H1 (cell line): ENCODE results near the gene LPCAT1. TPM values are rescaled to one million over a fixed set of nuclear protein-coding genes. Genes with fewer than 3 reads are reported as not detected.
"Not testable (repeated sequence)": the region's sequence is repeated elsewhere in the genome, so short reads cannot be mapped to it uniquely, and the experiment has no call there.

Experiments used
- CTCF ChIA-PET: fragments of 300-600 bp; sonication (Branson Sonifier 250); formaldehyde crosslinking; loops from one replicate; lab custom pipeline; 2021; ENCODE audit not compliant: partially characterized antibody; lab: Charles Lee
- POLR2A ChIA-PET: fragments of 300-600 bp; sonication (Branson Sonifier 250); formaldehyde crosslinking; loops from one replicate; lab custom pipeline; 2021; ENCODE audit warnings: inconsistent platforms; ENCODE audit not compliant: partially characterized antibody; lab: Charles Lee
- DNase-seq, 2 experiments: peaks; one replicate each; pipeline versions ENCODE4 v3.0.0 to v3.0.0-alpha.2; 2010 to 2022; ENCODE audit warnings: low spot score in 2 of 2, low read depth in 1 of 2, mixed read lengths in 1 of 2
- FAIRE-seq: peaks from 2 replicates; lab custom pipeline; 2011; peaks lifted over from hg19 to GRCh38; lab: Jason Lieb, UNC
- H2AFZ ChIP-seq: 2 replicates; pipeline ENCODE4 v1.8.1; 2012; ENCODE audit warnings: low read length, inconsistent platforms
- H2AK5ac ChIP-seq: 2 replicates; pipeline ENCODE4 v1.6.1; 2013; ENCODE audit warnings: low read depth, low read length
- H2BK120ac ChIP-seq: replicated peaks from 2 replicates; pipeline ENCODE3; 2013; ENCODE audit warnings: low read depth, low read length, inconsistent platforms
- H2BK12ac ChIP-seq: 2 replicates; pipeline ENCODE4 v1.6.1; 2013; ENCODE audit warnings: low read depth, low read length
- H2BK15ac ChIP-seq: 2 replicates; pipeline ENCODE4 v1.6.1; 2013; ENCODE audit warnings: low read length
- H2BK20ac ChIP-seq: 2 replicates; pipeline ENCODE4 v1.6.1; 2013; ENCODE audit warnings: low read length
- H2BK5ac ChIP-seq: 2 replicates; pipeline ENCODE4 v1.6.1; 2013; ENCODE audit warnings: low read depth, low read length
- H3K14ac ChIP-seq: 2 replicates; pipeline ENCODE4 v1.6.1; 2013; ENCODE audit warnings: inconsistent platforms; ENCODE audit not compliant: insufficient read length
- H3K18ac ChIP-seq: 2 replicates; pipeline ENCODE4 v1.6.1; 2013; ENCODE audit warnings: low read length; ENCODE audit errors: extremely low read depth
- H3K23ac ChIP-seq: 2 replicates; pipeline ENCODE4 v1.6.1; 2013; ENCODE audit warnings: inconsistent platforms; ENCODE audit not compliant: insufficient read length
- H3K23me2 ChIP-seq: 2 replicates; pipeline ENCODE4 v1.6.1; 2013; ENCODE audit warnings: low read depth, low read length
- H3K27ac ChIP-seq: 2 replicates; pipeline ENCODE4 v1.6.1; 2011; ENCODE audit warnings: low read depth, low read length, inconsistent platforms
- H3K27me3 ChIP-seq, 4 experiments: replicated peaks in 1 of 4; 1 replicate in 1 of 4; 2 replicates in 3 of 4; pipeline versions ENCODE4 v1.6.1 to v1.8.1; 2011 to 2013; ENCODE audit warnings: low read length in 3 of 4, mild to moderate bottlenecking in 3 of 4, inconsistent platforms in 2 of 4, mixed read lengths in 2 of 4, moderate library complexity in 1 of 4; ENCODE audit not compliant: control insufficient read depth in 3 of 4, insufficient read depth in 3 of 4; ENCODE audit errors: extremely low read depth in 1 of 4
- H3K36me3 ChIP-seq, 4 experiments: 2 replicates each; pipeline versions ENCODE4 v1.6.1 to v1.8.1; 2011 to 2013; ENCODE audit warnings: mild to moderate bottlenecking in 4 of 4, low read length in 3 of 4, moderate library complexity in 2 of 4, control low read depth in 1 of 4, inconsistent platforms in 1 of 4; ENCODE audit not compliant: insufficient read depth in 4 of 4, control insufficient read depth in 2 of 4
- H3K4ac ChIP-seq: replicated peaks from 2 replicates; pipeline ENCODE3; 2013; ENCODE audit warnings: low read length, low read depth, mixed read lengths, inconsistent platforms; ENCODE audit not compliant: insufficient read length
- H3K4me1 ChIP-seq, 4 experiments: replicated peaks in 1 of 4; 1 replicate in 1 of 4; 2 replicates in 3 of 4; pipeline versions ENCODE4 v1.6.1 to v1.8.1; 2011 to 2013; ENCODE audit warnings: low read length in 3 of 4, inconsistent platforms in 2 of 4, mixed read lengths in 1 of 4; ENCODE audit not compliant: insufficient read depth in 4 of 4, control insufficient read depth in 3 of 4
- H3K4me2 ChIP-seq, 2 experiments: 2 replicates each; pipeline versions ENCODE4 v1.6.1 to v1.8.1; 2011 to 2013; ENCODE audit warnings: low read depth in 2 of 2, low read length in 2 of 2, control low read depth in 1 of 2, inconsistent platforms in 1 of 2, mild to moderate bottlenecking in 1 of 2; ENCODE audit not compliant: insufficient read depth in 1 of 2
- H3K4me3 ChIP-seq, 4 experiments: fragments of 200-600, 300-600 bp in 1 of 4; sonication (generic), shearing (Covaris generic), sonication (Bioruptor Twin) in 1 of 4; 2 replicates each; pipeline versions ENCODE4 v1.5.1 to v1.8.1; 2011 to 2016; ENCODE audit warnings: low read length in 4 of 4, low read depth in 3 of 4, control low read depth in 2 of 4, inconsistent platforms in 2 of 4, mild to moderate bottlenecking in 2 of 4, mixed read lengths in 1 of 4, moderate library complexity in 1 of 4; ENCODE audit not compliant: insufficient read depth in 2 of 4; ENCODE audit errors: extremely low read depth in 1 of 4
- H3K56ac ChIP-seq: replicated peaks from 2 replicates; pipeline ENCODE3; 2013; ENCODE audit warnings: low read depth, mild to moderate bottlenecking, mixed read lengths, low read length, inconsistent platforms; ENCODE audit not compliant: insufficient read length
- H3K79me1 ChIP-seq: 2 replicates; pipeline ENCODE4 v1.6.1; 2013; ENCODE audit warnings: low read depth, low read length, control low read depth
- H3K79me2 ChIP-seq, 2 experiments: 2 replicates each; pipeline versions ENCODE4 v1.6.1 to v1.8.1; 2012 to 2013; ENCODE audit warnings: low read length in 2 of 2, mild to moderate bottlenecking in 2 of 2, inconsistent platforms in 1 of 2; ENCODE audit not compliant: insufficient read depth in 2 of 2, control insufficient read depth in 1 of 2
- H3K9ac ChIP-seq, 4 experiments: replicated peaks in 1 of 4; 1 replicate in 1 of 4; 2 replicates in 3 of 4; pipeline versions ENCODE4 v1.6.1 to v1.8.1; 2011 to 2013; ENCODE audit warnings: low read depth in 3 of 4, low read length in 3 of 4, control low read depth in 2 of 4, mild to moderate bottlenecking in 2 of 4, moderate library complexity in 2 of 4, inconsistent platforms in 1 of 4; ENCODE audit errors: extremely low read depth in 1 of 4
- H3K9me3 ChIP-seq, 2 experiments: 2 replicates each; pipeline versions ENCODE4 v1.6.1 to v1.8.1; 2012 to 2013; ENCODE audit warnings: mild to moderate bottlenecking in 2 of 2, moderate library complexity in 2 of 2, control low read depth in 1 of 2, inconsistent platforms in 1 of 2, low read depth in 1 of 2, low read length in 1 of 2, mixed read lengths in 1 of 2; ENCODE audit not compliant: insufficient read depth in 2 of 2
- H4K20me1 ChIP-seq, 2 experiments: replicated peaks in 1 of 2; 2 replicates each; pipeline versions ENCODE3 to v1.8.1; 2011 to 2013; ENCODE audit warnings: inconsistent platforms in 2 of 2, low read length in 2 of 2, mild to moderate bottlenecking in 1 of 2; ENCODE audit not compliant: insufficient read depth in 2 of 2, control insufficient read depth in 1 of 2
- H4K5ac ChIP-seq: 2 replicates; pipeline ENCODE4 v1.6.1; 2013; ENCODE audit warnings: low read length, low read depth, mixed read lengths, inconsistent platforms; ENCODE audit not compliant: insufficient read length
- H4K8ac ChIP-seq: 2 replicates; pipeline ENCODE4 v1.8.0; 2013; ENCODE audit warnings: mild to moderate bottlenecking, moderate library complexity, low read length, inconsistent platforms; ENCODE audit not compliant: insufficient read depth; ENCODE audit errors: extremely low read depth
- H4K91ac ChIP-seq: replicated peaks from 2 replicates; pipeline ENCODE3; 2013; ENCODE audit warnings: low read length, mixed read lengths, inconsistent platforms; ENCODE audit not compliant: insufficient read length
- WGBS, 2 experiments: shearing (Covaris generic) in 1 of 2; methylation state at CpG; one replicate each; pipeline versions ENCODE4 v1.1.6 to v1.1.7; 2013 to 2015; ENCODE audit warnings: low lambda C conversion rate in 2 of 2, mixed read lengths in 2 of 2, inconsistent platforms in 1 of 2, low coverage in 1 of 2, missing lambda C conversion rate in 1 of 2; ENCODE audit not compliant: insufficient replicate concordance in 2 of 2, insufficient coverage in 1 of 2, insufficient read length in 1 of 2; ENCODE audit errors: extremely low coverage in 1 of 2, missing lambda C conversion rate in 1 of 2; 5-methylcytosine and 5-hydroxymethylcytosine counted together
- polyA plus RNA-seq, 7 experiments: library from polyadenylated mRNA; depleted of rRNA in 3 of 7; stranded (reverse) in 5 of 7; unstranded in 2 of 7; fragments of >200 nt in 5 of 7; fragments of 200-250 nt in 2 of 7; gene quantifications; 1 replicate in 5 of 7; 2 replicates in 1 of 7; 4 replicates in 1 of 7; pipeline versions ENCODE4 v1.2.1 to v1.2.3, GENCODE V29; 2011 to 2013; ENCODE audit warnings: missing spikeins in 2 of 7, mixed read lengths in 2 of 7
- total RNA-seq: library from RNA; stranded (reverse); fragmentation: NEBNext Ultra II Directional; extraction: Animal tissue kit (Norgen Biotek cat#: 25700); gene quantifications from 2 replicates; pipeline ENCODE4 v1.2.1, GENCODE V29; 2021

The LPCAT1 gene
- total and polyA plus RNA-seq, 2 of the 8 experiments (the other 6 are each of a cell fraction or from before 2014, with no cell fraction given) = 107 to 260 TPM

DNA sequence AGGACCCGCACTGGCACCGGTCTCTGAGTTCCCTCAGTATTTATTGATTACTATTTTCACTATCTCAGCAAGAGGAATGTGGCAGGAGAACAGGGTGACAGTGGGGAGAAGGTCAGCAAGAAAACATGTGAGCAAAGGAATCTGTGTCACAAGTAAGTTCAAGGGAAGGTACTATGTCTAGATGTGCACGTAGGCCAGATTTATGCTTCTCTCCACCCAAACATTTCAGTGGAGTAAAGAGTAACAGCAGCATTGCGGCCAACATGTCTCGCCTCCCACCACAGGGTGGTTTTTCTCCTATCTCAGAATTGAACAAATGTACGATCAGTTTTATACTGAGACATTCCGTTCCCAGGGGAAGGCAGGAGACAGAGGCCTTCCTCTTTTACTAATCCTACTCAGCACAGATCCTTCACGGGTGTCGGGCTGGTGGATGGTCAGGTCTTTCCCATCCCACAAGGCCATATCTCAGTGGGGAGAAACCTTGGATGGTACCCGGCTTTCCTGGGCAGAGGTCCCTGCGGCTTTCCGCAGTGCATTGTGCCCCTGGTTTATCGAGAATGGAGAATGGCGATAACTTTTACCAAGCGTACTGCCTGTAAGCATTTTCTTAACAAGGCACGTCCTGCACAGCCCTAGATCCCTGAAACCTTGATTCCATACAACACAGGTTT is 43.9 kb upstream of the LPCAT1 start:
- H3K27ac ChIP-seq, H3K23me2 ChIP-seq, H3K4me1 ChIP-seq, H2BK12ac ChIP-seq, H3K14ac ChIP-seq, H3K79me1 ChIP-seq, H2BK120ac ChIP-seq, POLR2A ChIA-PET, H2BK5ac ChIP-seq, H4K91ac ChIP-seq, CTCF ChIA-PET, H2AFZ ChIP-seq, H3K79me2 ChIP-seq, H2AK5ac ChIP-seq, H3K23ac ChIP-seq, H4K8ac ChIP-seq, H2BK15ac ChIP-seq, H4K20me1 ChIP-seq, H3K4me3 ChIP-seq, H3K4me2 ChIP-seq, H4K5ac ChIP-seq, H3K27me3 ChIP-seq, H3K4ac ChIP-seq, H3K9ac ChIP-seq, H2BK20ac ChIP-seq, FAIRE-seq, H3K18ac ChIP-seq, DNase-seq, H3K56ac ChIP-seq: not testable (repeated sequence)
- peaks cover 8 to 11% of the 10 kb centered on the region in 2 experiments; a peak in 2 of 4 replicates for H3K9me3 ChIP-seq
- 91% methylated on average over 16 of the region's 16 CpGs; no CpG with 5 or more reads in 1 of the 2 experiments for whole genome bisulfite sequencing, 2 experiments
- H3K36me3 ChIP-seq = peaks cover 0 to 30% (median 13%) of the 10 kb centered on the region in 4 experiments; a peak in 6 of 8 replicates
